H1 (cell line): Measurements from ENCODE around the gene KLF13. TPM values are rescaled to one million over a fixed set of nuclear protein-coding genes. Genes with fewer than 3 reads are reported as not detected.

Source experiments
- CHD7 ChIP-seq: fragments of 300-600 bp; sonication (generic); IDR thresholded peaks from 2 replicates; pipeline ENCODE4 v1.7.1; 2012; ENCODE audit warnings: low read length, moderate library complexity, mild to moderate bottlenecking, inconsistent platforms; ENCODE audit not compliant: insufficient replicate concordance
- GTF2F1 ChIP-seq: IDR thresholded peaks from 2 replicates; pipeline ENCODE4 v1.6.1; 2012; ENCODE audit warnings: low read depth, low read length, improper control_type of control experiment, borderline replicate concordance
- HDAC2 ChIP-seq, 2 experiments: fragments of 300-600 bp in 1 of 2; sonication (generic) in 1 of 2; IDR thresholded peaks; 2 replicates each; pipeline ENCODE4 v1.6.1; 2011 to 2012; ENCODE audit warnings: low read depth in 2 of 2, low read length in 2 of 2, mild to moderate bottlenecking in 2 of 2, moderate library complexity in 2 of 2, borderline replicate concordance in 1 of 2, inconsistent platforms in 1 of 2
- JUN ChIP-seq: IDR thresholded peaks from 2 replicates; pipeline ENCODE4 v1.6.1; 2011; ENCODE audit warnings: low read depth, mild to moderate bottlenecking, improper control_type of control experiment, low read length
- JUND ChIP-seq: IDR thresholded peaks from 2 replicates; pipeline ENCODE4 v1.6.1; 2011; ENCODE audit warnings: mild to moderate bottlenecking, improper control_type of control experiment, low read length
- KDM5A ChIP-seq: fragments of 200-600 bp; IDR thresholded peaks from 2 replicates; pipeline ENCODE4 v1.7.1; 2012; ENCODE audit warnings: mild to moderate bottlenecking, low read length, inconsistent platforms, mixed read lengths
- MAX ChIP-seq: IDR thresholded peaks from 2 replicates; pipeline ENCODE4 v1.6.1; 2012; ENCODE audit warnings: inconsistent platforms
- SP1 ChIP-seq: IDR thresholded peaks from 2 replicates; pipeline ENCODE4 v1.6.1; 2011; ENCODE audit warnings: low read depth, low read length
- TAF7 ChIP-seq: optimal IDR thresholded peaks from 2 replicates; pipeline ENCODE3; 2011; ENCODE audit warnings: low read depth, mild to moderate bottlenecking, inconsistent platforms, low read length, moderate library complexity, borderline replicate concordance
- TBP ChIP-seq: IDR thresholded peaks from 2 replicates; pipeline ENCODE4 v1.6.1; 2011; ENCODE audit warnings: low read depth, low read length, improper control_type of control experiment
- USF2 ChIP-seq: IDR thresholded peaks from 2 replicates; pipeline ENCODE4 v1.6.1; 2011; ENCODE audit warnings: low read length, improper control_type of control experiment
- polyA plus RNA-seq, 7 experiments: library from polyadenylated mRNA; depleted of rRNA in 3 of 7; stranded (reverse) in 5 of 7; unstranded in 2 of 7; fragments of >200 nt in 5 of 7; fragments of 200-250 nt in 2 of 7; gene quantifications; 1 replicate in 5 of 7; 2 replicates in 1 of 7; 4 replicates in 1 of 7; pipeline versions ENCODE4 v1.2.1 to v1.2.3, GENCODE V29; 2011 to 2013; ENCODE audit warnings: missing spikeins in 2 of 7, mixed read lengths in 2 of 7
- total RNA-seq: library from RNA; stranded (reverse); fragmentation: NEBNext Ultra II Directional; extraction: Animal tissue kit (Norgen Biotek cat#: 25700); gene quantifications from 2 replicates; pipeline ENCODE4 v1.2.1, GENCODE V29; 2021

KLF13 gene
- total and polyA plus RNA-seq, 2 of the 8 experiments (the other 6 are each of a cell fraction or from before 2014, with no cell fraction given) = 18.3 to 33.4 TPM

- no peak for TF ChIP-seq CHD7
- no peak for TF ChIP-seq MAX
- TF ChIP-seq JUND = no peak
- TF ChIP-seq JUN = no peak
- TF ChIP-seq GTF2F1 = no peak
- TF ChIP-seq USF2 = no peak
- TF ChIP-seq TBP = no peak
- TF ChIP-seq KDM5A = no peak
- no peak for TF ChIP-seq SP1
- TF ChIP-seq TAF7 = no peak
- no peak for TF ChIP-seq HDAC2 (IDR thresholded peaks at IDR 0.05; ENCODE audit: borderline replicate concordance in 1 of 2, low read depth in 2 of 2, low read length in 2 of 2)
Observed at GRCh38 chr15:31329640-31330010, 3.0 kb downstream of the KLF13 start (continued).
